ENCODE data around the gene RNF14.

- no peak for TF ChIP-seq ZFX (IDR thresholded peaks at IDR 0.05; ENCODE audit: borderline replicate concordance)
- TF ChIP-seq CTCF (IDR thresholded peaks at IDR 0.05): no peak
These were observed 51.3 kb downstream of the RNF14 start for GRCh38 chr5:142020122-142020659.
